GM12801 (cell line): Measurements from ENCODE around the gene NDP.

Experiments
- TF ChIP-seq, protein P1 (sequence below): IDR thresholded peaks from one replicate; pipeline ENCODE4 v1.5.1; 2011; ENCODE audit warnings: control low read depth; ENCODE audit not compliant: insufficient read length; ENCODE audit errors: extremely low read depth

Gene NDP

DNA sequence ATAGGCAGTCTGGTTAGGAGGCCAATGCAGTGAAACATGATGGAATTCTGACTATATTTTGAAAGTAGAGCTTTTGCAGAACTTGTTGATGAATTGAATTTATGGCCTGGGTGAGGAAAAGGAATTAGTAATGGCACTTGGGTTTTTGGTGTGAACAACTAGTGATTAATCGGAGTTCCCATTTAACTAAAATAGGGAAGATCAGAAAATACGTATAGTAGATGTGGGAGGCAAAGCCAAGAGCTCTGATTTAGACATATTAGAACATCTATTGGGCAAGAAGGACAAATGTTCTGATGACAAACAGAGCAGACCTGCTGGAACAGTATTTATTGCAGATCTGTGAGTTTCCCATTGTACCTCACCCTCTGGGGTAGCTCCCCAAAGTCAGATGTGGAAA is 12.3 kb upstream of the NDP start:
- TF ChIP-seq, protein P1, sequence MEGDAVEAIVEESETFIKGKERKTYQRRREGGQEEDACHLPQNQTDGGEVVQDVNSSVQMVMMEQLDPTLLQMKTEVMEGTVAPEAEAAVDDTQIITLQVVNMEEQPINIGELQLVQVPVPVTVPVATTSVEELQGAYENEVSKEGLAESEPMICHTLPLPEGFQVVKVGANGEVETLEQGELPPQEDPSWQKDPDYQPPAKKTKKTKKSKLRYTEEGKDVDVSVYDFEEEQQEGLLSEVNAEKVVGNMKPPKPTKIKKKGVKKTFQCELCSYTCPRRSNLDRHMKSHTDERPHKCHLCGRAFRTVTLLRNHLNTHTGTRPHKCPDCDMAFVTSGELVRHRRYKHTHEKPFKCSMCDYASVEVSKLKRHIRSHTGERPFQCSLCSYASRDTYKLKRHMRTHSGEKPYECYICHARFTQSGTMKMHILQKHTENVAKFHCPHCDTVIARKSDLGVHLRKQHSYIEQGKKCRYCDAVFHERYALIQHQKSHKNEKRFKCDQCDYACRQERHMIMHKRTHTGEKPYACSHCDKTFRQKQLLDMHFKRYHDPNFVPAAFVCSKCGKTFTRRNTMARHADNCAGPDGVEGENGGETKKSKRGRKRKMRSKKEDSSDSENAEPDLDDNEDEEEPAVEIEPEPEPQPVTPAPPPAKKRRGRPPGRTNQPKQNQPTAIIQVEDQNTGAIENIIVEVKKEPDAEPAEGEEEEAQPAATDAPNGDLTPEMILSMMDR: no peak

DNA sequence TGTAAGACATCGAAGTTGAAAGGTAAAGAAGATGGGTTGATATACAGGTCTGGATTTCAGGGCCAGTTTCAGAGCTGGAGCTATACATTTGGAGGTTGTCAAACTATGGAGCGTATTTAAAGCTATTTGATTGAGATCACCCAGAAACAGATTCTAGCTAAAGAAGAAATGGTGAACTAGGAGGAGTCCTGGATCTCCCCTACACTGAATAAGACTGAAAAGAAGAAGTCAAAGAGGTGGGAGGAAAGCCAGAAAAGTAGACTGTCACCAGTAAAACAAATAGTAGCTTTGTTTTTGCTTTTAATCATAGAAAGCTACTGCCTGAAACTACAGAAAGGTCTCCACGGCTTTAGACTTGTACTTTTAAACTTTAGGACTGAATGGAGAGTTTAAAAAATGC is 5.0 kb upstream of the NDP start:
- TF ChIP-seq, protein P1: no peak

GRCh38 chrX:43976205-43976604 is 3.0 kb upstream of the NDP start:
- TF ChIP-seq, protein P1: no peak

- TF ChIP-seq, protein P1: no peak
These were observed 2.6 kb upstream of the NDP start for GRCh38 chrX:43975796-43976195.

- TF ChIP-seq, protein P1: no peak
These were observed 1.7 kb upstream of the NDP start for GRCh38 chrX:43974741-43975465.

GRCh38 chrX:43974100-43974475 is 898 bp upstream of the NDP start:
- TF ChIP-seq, protein P1: no peak

- TF ChIP-seq, protein P1: no peak
These were observed 926 bp downstream of the NDP start for GRCh38 chrX:43971966-43972961.
